ENCODE results near the gene MICAL1.

Gene MICAL1

GRCh38 chr6:109450801-109451200 is 4.8 kb downstream of the MICAL1 start:
- peaks cover 3% of the 10 kb centered on the region for H3K36me3 ChIP-seq
- TF ChIP-seq CTCF (IDR thresholded peaks at IDR 0.05; ENCODE audit: low read depth, low read length), result no peak

GRCh38 chr6:109449795-109450673 is 5.5 kb downstream of the MICAL1 start:
- Histone ChIP-seq H3K36me3 (peaks cover 10% of the 10 kb centered on the region), H3K27me3 (ENCODE audit: insufficient read depth, low read depth, severe bottlenecking) (no peaks in the 10 kb centered on the region), H3K9me3 (ENCODE audit: severe bottlenecking) (no peaks in the 10 kb centered on the region), H3K4me3 (ENCODE audit: low read depth, low read length) (no peak overlapping the region), H3K27ac (no peak overlapping the region)
- no peak for TF ChIP-seq CTCF (IDR thresholded peaks at IDR 0.05; ENCODE audit: low read depth, low read length)
- DNase-seq, result no peak

More at GRCh38 chr6:109450801-109451200, 4.8 kb downstream of the MICAL1 start:
- no peaks in the 10 kb centered on the region for H3K27me3 ChIP-seq (ENCODE audit: insufficient read depth, low read depth, severe bottlenecking)
- no peak overlapping the region for H3K27ac ChIP-seq
- H3K4me3 ChIP-seq (ENCODE audit: low read depth, low read length), result no peak overlapping the region
- DNase-seq, result no peak
- H3K9me3 ChIP-seq (ENCODE audit: severe bottlenecking), result no peaks in the 10 kb centered on the region

GRCh38 chr6:109449064-109449794 is 6.3 kb downstream of the MICAL1 start:
- H3K4me3 ChIP-seq (ENCODE audit: low read depth, low read length), result no peak overlapping the region
- DNase-seq, result no peak
- H3K27ac ChIP-seq, result no peak overlapping the region
- H3K9me3 ChIP-seq (ENCODE audit: severe bottlenecking), result no peaks in the 10 kb centered on the region
- no peaks in the 10 kb centered on the region for H3K27me3 ChIP-seq (ENCODE audit: insufficient read depth, low read depth, severe bottlenecking)
- peaks cover 17% of the 10 kb centered on the region for H3K36me3 ChIP-seq
- no peak for TF ChIP-seq CTCF (IDR thresholded peaks at IDR 0.05; ENCODE audit: low read depth, low read length)

- no peak overlapping the region for H3K4me3 ChIP-seq (ENCODE audit: low read depth, low read length)
- no peaks in the 10 kb centered on the region for H3K9me3 ChIP-seq (ENCODE audit: severe bottlenecking)
- TF ChIP-seq CTCF (IDR thresholded peaks at IDR 0.05; ENCODE audit: low read depth, low read length), result no peak
- DNase-seq, result no peak
- peaks cover 23% of the 10 kb centered on the region for H3K36me3 ChIP-seq
- H3K27ac ChIP-seq, result no peak overlapping the region
- no peaks in the 10 kb centered on the region for H3K27me3 ChIP-seq (ENCODE audit: insufficient read depth, low read depth, severe bottlenecking)
Observed at GRCh38 chr6:109448615-109449014, 7.0 kb downstream of the MICAL1 start.

GRCh38 chr6:109447878-109448555 is 7.6 kb downstream of the MICAL1 start:
- Histone ChIP-seq H3K4me3 (ENCODE audit: low read depth, low read length) (no peak overlapping the region), H3K27me3 (ENCODE audit: insufficient read depth, low read depth, severe bottlenecking) (no peaks in the 10 kb centered on the region), H3K27ac (no peak overlapping the region), H3K36me3 (peaks cover 29% of the 10 kb centered on the region), H3K9me3 (ENCODE audit: severe bottlenecking) (no peaks in the 10 kb centered on the region)
- no peak for TF ChIP-seq CTCF (IDR thresholded peaks at IDR 0.05; ENCODE audit: low read depth, low read length)
- DNase-seq, result no peak
